Stimulated activated CD4-positive, alpha-beta T cell treated with anti-CD3 and anti-CD28 coated beads, Interleukin-4, amount 100 ng/mL, for 4 hours (primary cell): ENCODE results near the gene ZGPAT.
"Not testable (repeated sequence)": the region's sequence is repeated elsewhere in the genome, so short reads cannot be mapped to it uniquely, and the experiment has no call there.

Source experiments
- DNase-seq, 2 experiments: peaks; one replicate each; pipeline ENCODE4 v3.0.0-alpha.2; 2020

The ZGPAT gene

GRCh38 chr20:63707558-63708300 is at the start of gene ZGPAT, which contains the start of gene ARFRP1:
ZGPAT (plus strand) TSS chr20:63708039; CDS start chr20:63708581, 542 bp downstream.
ARFRP1 (minus strand) TSS chr20:63707976; CDS start chr20:63707091, 885 bp downstream.
- peak; percentile 87 for DNase-seq

DNA sequence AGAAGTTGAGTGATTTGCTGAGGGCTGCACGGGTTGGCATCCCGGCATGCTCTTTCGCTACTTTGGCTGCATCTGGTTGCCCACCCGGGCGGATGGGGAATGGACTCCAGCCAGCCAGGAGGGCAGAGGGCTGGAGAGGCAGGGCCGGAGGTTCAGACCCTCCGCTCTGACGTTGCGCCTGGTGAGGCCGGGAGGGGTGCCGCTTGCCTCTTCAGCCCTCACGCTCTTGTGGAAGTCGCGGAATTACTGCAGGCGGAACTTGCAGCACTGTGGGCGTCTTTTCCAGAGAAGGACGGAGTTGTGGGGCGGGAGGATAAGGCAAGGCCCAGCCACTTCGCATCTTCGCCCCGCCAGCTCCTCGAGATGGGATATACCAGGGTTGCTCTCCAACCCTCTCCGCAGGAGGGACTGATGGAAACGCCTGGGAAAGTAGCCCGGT is 49.1 kb upstream of the ZGPAT start:
- DNase-seq, result no peak

DNA sequence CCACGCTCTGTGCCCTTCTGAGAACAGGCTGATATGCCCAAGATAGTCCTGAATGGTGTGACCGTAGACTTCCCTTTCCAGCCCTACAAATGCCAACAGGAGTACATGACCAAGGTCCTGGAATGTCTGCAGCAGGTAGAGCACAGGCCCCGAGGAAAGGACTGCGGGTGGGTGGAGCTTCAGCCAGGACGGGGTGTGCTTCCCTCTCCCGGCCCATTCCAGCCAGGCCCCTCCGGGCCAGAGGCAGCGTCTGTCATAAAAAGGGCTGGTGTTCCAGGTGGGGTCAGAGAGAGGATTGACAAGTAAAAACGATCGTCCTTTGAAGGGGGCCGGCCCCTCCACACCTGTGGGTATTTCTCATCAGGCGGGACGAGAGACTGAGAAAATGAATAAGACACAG is 48.5 kb upstream of the ZGPAT start:
- no peak for DNase-seq

- DNase-seq, result not testable (repeated sequence)
These were observed 47.7 kb upstream of the ZGPAT start for GRCh38 chr20:63660174-63660573.

- DNase-seq, result no peak
These were observed 47.2 kb upstream of the ZGPAT start for GRCh38 chr20:63660622-63661021.

DNA sequence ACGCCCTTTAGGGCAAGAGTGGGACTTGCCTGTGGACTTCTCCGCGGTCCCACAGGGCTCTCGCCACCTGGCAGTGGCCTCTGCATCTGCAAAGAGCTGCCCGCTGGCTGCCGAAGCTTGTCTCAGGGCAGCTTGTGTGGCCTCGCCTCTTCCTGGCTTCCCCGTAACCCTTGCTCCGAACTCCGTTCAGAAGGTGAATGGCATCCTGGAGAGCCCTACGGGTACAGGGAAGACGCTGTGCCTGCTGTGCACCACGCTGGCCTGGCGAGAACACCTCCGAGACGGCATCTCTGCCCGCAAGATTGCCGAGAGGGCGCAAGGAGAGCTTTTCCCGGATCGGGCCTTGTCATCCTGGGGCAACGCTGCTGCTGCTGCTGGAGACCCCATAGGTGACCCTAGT is 46.7 kb upstream of the ZGPAT start:
- no peak for DNase-seq

GRCh38 chr20:63661959-63662812 is 45.7 kb upstream of the ZGPAT start:
- no peak for DNase-seq

- no peak for DNase-seq
These were observed 45.0 kb upstream of the ZGPAT start for GRCh38 chr20:63662813-63663189.

GRCh38 chr20:63663332-63664066 is 44.3 kb upstream of the ZGPAT start:
- no peak for DNase-seq

GRCh38 chr20:63664143-63664851 is 43.5 kb upstream of the ZGPAT start:
- DNase-seq, result no peak

DNA sequence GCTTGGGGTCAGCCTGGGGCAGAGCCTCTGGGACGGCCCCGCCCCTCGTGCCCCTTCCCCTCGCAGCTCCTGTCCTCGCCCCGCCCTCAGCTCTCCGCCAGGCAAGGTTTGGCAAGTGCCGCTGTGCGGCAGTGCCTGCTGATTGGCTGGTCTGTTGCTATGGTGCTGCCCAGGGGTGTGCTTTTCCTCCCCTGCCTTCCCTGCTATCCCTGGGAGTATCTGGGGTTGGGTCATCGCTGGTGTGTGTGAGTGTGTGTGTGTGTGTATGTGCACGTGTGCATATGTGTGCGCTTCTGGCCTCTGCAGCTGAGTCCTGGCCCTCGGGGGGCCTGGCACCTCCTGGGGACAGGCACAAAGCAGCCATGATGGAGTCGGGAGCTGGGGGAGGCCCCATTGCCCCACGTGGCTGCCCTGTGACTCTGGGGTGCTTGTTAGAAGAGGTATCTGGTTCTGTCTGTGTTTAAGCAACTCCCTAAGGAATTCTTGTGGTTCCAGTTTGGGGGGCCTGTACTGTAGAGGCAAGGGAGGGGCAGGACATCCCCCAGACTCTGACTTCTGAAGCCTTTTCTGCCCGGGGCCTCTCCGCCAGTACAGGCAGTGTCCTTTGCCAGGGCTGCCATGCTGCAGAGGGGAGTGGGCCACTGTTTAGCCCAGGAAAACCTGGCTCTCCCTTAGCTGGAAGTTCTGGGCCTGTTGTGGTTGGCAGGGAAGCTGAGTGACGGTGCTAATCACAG is 42.8 kb upstream of the ZGPAT start:
- DNase-seq, result no peak

DNA sequence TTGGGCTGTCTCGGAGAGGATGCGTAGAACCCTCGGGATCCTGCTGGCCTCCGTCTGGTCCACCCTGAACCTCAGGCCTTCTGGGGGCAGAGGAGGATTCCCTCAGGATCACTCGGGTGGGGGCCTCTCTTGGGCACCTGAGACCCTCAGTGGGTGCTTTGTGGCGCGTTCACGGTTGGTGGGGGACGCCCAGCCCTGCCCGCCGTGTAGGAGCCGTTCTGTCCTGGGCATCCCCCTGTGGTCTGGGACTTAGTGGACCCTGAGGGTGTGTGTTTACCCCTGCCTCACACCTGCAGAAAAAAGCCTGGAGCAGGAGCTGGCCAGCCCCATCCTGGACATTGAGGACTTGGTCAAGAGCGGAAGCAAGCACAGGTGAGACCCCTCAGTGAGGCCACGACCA is 42.1 kb upstream of the ZGPAT start:
- no peak for DNase-seq

GRCh38 chr20:63667858-63668257 is 40.0 kb upstream of the ZGPAT start:
- no peak for DNase-seq

GRCh38 chr20:63668351-63668750 is 39.5 kb upstream of the ZGPAT start:
- DNase-seq, result no peak

DNA sequence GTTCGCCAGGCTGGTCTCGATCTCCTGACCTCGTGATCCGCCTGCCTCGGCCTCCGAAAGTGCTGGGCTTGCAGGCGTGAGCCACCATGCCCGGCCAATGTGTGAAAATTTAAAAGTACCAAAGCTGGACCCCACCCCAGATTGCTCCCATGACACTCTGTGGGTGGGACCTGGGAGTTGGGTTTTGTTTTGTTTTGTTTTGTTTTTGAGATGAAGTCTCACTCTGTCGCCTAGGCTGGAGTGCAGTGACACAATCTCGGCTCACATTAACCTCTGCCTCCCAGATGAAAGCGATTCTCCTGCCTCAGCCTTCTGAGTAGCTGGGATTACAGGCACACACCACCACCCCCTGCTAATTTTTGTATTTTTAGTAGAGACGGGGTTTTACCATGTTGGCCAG is 36.1 kb upstream of the ZGPAT start:
- DNase-seq, result not testable (repeated sequence)

DNA sequence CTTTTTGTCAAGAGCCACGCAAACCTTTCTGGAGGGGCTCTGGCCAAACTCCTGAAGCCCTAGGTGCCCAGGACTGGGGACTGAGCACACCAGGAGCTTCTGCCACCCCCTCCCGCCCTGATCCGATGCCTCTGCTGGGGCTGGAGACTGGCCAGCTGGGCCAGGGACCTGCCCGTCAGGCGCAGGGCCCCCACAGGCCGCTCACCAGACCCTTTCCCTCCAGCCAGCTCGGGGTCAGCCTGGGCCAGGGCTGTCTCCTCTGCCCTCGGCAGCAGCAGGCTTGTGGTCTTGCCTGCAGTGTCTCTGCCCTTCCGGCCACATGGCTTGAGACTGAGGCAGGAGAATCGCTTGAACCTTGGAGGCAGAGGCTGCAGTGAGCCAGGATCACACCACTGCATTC is 35.2 kb upstream of the ZGPAT start:
- DNase-seq, result no peak

GRCh38 chr20:63673951-63674350 is 33.9 kb upstream of the ZGPAT start:
- DNase-seq, result no peak

DNA sequence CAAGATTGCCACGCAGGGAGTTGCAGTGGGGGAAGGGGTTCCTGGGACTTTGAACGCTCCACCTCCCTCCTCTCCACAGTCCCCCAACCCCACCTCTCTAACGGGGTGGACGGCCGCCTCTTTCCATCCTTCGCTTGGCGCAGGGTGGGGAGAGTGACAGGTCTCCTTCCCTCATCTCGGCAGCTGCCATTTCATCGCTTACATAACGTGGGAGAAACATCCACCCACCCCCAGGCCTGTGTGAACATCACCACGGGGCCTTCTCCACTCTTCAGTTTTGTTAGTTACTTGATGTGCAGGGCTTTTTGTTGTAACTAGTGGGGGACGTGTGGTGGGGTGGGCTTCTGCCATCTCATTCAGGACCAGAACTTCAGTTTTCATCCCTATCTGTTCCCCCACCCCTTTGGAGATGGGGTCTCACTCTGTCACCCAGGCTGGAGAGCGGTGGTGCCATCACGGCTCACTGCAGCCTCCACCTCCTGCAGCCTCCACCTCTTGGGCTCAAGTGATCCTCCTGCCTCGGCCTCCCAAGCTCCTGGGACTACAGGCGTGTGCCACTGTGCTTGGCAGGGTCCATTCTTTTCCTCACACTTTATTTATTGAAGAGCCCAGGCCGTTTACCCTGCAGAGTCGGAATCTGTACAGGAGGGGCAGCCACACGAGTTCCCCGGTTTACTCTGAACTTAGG is 32.0 kb upstream of the ZGPAT start:
- DNase-seq, result no peak

DNA sequence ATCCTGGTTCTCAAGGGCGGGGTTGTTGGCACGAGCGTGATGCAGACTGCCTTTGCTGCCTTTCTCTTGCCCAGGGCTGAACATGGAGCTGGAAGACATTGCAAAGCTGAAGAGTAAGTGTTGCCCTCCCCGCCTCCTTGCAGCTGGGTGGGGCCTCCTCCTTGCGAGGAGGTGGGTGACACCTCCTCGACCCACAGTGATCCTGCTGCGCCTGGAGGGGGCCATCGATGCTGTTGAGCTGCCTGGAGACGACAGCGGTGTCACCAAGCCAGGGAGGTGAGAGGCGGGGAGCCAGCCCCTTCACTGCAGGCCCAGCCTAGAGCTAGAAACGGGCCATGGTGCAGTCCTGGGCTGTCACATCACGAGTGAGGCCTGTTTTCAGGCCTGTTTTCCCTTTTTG is 29.8 kb upstream of the ZGPAT start:
- DNase-seq, result no peak

DNA sequence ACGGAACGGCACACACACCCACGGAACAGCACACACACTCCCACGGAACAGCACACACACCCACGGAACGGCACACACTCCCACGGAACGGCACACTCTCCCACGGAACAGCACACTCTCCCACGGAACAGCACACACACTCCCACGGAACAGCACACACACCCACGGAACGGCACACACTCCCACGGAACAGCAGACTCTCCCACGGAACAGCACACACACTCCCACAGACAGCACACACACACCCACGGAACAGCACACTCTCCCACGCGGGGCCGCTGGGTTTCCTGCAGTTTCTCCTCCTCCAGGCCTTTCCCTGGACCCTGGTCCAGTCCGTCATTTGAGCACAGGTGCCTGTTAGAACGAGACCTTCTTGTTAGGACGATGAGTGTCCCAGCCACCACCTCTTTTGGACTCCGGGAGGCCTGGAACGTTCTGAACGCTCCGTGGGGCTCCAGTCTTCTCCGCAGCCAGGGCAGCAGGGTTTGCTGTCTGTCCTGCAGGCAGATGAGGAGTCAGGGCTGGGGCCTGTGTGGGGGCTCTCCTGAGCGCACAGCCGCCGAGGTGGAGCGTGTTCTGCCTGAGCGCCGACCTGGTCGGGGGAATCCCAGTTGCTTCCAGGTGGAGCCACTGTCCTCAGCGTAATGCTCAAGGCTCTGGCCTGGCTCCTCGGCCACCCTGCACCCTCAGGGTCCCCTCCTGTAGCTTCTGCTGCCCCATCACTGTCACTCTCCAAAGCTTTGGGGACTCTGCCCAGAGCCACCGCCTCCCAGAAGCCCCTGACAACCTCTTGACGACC is 29.0 kb upstream of the ZGPAT start:
- DNase-seq, result no peak
